Measurements from ENCODE around the gene ZNF396. TPM values are rescaled to one million over a fixed set of nuclear protein-coding genes. Genes with fewer than 3 reads are reported as not detected.

Gene ZNF396
- 2.8 and 3.1 TPM in 2 replicates for total RNA-seq

DNA sequence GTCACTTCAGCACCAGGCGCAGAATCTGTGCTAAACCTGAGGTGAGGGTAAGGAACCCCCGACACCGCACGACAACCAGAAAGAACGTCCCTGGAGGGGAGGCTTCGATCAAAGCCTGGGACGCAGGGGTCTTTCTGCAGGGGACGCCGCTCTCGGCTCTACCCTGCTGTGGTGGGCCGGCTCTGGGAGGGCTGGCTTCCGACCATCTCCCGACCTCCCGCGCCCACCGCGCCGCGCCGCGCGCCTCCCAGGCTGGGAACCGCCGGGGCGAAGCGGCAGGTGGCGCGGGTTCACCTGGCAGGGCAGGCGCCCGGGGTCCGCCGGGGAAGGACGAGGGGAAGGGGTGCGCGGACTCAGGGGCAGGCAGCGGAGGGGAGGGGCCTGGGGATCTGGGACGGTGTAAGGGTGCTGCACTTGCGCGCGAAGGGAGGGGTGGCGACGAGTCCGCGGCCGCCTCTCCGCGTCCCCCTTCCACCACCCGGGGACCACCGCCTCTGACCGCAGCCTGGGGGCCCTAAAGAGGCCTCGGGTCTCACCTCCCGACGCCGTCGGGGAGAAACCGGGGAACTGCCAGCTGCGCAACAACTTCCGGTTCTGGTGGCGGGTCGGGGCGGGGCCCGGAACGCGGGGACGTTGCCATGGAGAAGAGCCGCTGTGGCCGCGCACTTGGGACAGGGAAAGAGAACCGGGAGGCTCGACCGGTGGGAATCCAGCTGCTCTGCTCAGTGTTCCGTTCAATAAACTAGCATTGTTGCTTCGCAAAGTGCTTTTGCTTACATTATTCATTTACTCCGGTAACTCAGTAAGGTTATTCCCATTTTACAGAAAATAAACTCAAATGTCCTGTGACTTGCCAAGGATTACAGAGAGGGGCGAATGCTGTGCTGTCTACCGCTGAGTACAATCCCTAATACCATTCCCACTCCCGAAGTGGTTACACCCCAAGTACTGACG is at the start of gene ZNF396:
Gene ZNF396, minus strand, starts transcription at position 596 of the 954 bp plus-strand sequence. CDS start 3,045 bp downstream, outside the sequence.

DNA sequence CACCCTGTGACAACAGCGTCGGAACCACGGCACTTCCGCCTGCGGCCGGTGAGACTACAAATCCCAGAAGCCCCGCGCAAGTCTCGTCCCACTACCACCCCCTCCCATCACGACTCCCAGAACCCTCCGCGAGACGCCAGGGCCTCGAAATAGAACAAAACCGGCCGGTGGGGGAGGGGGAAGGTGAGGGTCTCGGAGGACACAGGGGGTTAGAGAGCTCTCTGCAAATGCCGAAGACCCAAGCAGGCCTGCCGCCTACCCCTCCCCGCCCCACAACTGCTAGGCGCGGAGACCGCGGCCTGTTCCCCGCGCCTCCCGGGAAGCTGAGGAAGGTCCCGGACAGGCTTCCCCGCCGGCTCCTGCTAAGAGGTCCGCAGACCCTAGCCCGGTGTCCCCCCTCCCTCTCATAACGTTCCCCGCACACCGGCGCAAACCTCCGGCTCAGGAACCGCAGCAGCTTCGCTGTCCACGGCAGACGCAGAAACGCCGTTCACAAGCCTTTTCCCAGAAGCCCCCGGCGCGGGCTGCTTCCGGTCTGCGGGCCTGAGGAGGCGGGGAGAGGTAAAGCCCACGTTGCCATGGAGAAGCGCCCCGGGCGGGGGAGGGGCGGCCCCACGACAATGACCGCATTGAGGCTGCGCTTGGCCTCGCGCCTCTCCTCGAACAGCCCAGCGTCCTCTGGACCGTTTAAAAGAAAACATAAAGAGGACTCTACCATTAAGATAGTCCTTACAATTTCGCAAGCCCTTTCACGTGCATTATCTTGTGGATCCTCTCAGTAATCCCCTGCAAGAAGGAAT is 33.0 kb downstream of the ZNF396 start, which contains the start of gene ZNF24:
Gene ZNF24, minus strand, starts transcription at position 485 of the 800 bp plus-strand sequence. CDS start 3,770 bp downstream, outside the sequence.

Other genes starting within 250 kb of the ZNF396 start
- 14.1 and 16.9 TPM in 2 replicates for gene ZNF397, start 136.3 kb downstream of the ZNF396 start, total RNA-seq
- 14.5 and 15.1 TPM in 2 replicates for gene ZSCAN30, start 87.1 kb downstream of the ZNF396 start, total RNA-seq
- gene ZNF24, start 32.9 kb downstream of the ZNF396 start, total RNA-seq: 25.7 and 26.3 TPM in 2 replicates
- gene INO80C, start 120.6 kb upstream of the ZNF396 start, total RNA-seq: 3.1 and 4.0 TPM in 2 replicates
- gene GALNT1, start 204.4 kb upstream of the ZNF396 start, total RNA-seq: 93.9 and 114 TPM in 2 replicates

Measured in smooth muscle cell of bladder (primary cell).